ENCODE measurements around the gene SOX6.

SOX6 gene

DNA sequence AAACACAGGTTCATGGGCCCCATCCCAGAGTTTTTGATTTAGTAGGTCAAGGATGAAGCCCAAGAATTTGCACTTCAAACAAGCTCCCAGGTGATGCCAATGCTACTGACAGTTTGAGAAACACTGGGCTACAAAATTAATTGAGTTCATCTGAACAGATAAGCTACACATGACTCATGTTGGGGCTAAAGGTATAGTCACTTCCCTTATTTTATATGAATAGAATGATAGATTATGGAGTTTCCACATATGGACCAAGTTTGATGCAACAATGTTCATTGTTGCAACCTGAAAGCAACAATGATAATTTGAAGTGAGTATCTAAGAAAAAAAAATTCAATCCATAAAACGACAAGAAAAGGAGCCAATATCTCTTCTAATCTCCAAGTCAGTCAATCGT is 54.9 kb downstream of the SOX6 start:
- DNase-seq (ENCODE audit: low spot score in 2 of 2) (no peak), ATAC-seq (replicated peaks; ENCODE audit: extremely low read depth, poor library complexity, severe bottlenecking) (no peak)
- Mint-ChIP-seq H3K4me1 (no peaks in the 10 kb centered on the region), H3K27me3 (no peaks in the 10 kb centered on the region), H3K9me3 (peaks cover 8% of the 10 kb centered on the region), H3K4me3 (no peak overlapping the region), H3K27ac (ENCODE audit: low read depth) (no peak overlapping the region), H3K36me3 (ENCODE audit: insufficient read depth) (no peaks in the 10 kb centered on the region)

DNA sequence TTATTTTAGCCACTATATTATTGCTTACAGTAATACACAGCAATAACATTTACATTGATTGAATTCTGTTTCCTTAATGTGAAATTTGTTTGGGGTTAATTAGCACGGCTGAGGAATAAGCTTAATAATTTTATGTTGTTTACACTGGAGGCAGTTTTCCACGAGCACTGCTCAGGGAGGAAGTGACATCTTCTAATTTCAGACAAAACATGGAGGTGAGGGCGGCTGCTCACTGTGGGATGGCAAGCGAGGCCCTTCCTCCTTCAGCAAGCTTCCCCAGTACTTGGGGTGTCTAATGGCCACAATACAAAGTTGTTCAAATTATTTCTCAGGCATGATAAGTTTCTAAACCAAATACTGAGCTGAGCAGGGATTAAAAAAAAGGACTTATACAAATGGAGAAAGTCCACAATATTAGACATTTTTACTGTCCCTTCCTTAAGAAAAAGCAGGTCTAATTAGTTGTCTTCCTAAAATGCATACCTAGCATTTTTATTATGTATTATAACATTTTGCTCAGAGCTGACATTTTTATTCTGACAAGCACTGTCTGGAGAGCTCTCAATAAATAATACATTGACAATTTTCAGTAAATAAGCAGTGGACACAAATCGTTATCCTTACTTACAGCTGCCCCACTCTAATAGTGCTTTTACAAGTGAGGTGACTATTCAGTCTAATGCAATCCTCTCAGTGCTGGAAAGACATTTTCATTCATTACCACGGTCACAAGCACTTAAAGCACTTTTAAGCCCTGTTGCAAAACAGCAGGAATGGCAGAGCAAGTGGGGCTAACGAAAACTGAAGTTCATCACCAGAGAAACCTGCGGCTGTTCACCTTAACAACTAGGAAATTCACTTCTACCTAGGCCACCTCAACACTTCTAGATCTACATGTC is 56.2 kb downstream of the SOX6 start:
- H3K27me3 Mint-ChIP-seq = no peaks in the 10 kb centered on the region
- H3K4me3 Mint-ChIP-seq = no peak overlapping the region
- H3K9me3 Mint-ChIP-seq = peaks cover 11% of the 10 kb centered on the region
- no peaks in the 10 kb centered on the region for H3K36me3 Mint-ChIP-seq (ENCODE audit: insufficient read depth)
- ATAC-seq (replicated peaks; ENCODE audit: extremely low read depth, poor library complexity, severe bottlenecking) (no peak), DNase-seq (ENCODE audit: low spot score in 2 of 2) (no peak)
- no peaks in the 10 kb centered on the region for H3K4me1 Mint-ChIP-seq
- no peak overlapping the region for H3K27ac Mint-ChIP-seq (ENCODE audit: low read depth)

DNA sequence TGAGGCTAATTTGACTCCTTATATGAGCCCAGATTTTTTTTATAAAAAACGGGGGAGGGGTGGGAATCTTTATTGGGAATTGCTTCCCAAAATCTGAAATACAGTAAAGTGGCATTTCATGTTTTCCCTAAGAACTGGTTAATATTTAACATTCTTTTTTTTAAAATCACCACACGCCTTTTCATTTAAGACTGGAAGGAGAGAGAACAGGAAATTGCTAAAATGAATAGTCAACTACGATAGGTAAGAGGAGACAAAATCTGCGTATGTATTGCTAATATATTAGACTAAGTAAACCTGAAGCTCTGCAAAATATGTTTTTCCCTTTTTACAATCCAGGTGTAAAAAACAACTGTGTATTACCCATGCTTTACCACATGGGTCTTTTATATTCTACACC is 57.0 kb downstream of the SOX6 start:
- no peaks in the 10 kb centered on the region for H3K27me3 Mint-ChIP-seq
- no peak for DNase-seq (ENCODE audit: low spot score in 2 of 2)

GRCh38 chr11:16297332-16297731 is 59.0 kb downstream of the SOX6 start:
- no peaks in the 10 kb centered on the region for H3K36me3 Mint-ChIP-seq (ENCODE audit: insufficient read depth)
- ATAC-seq (replicated peaks; ENCODE audit: extremely low read depth, poor library complexity, severe bottlenecking) = no peak
- no peak for DNase-seq (ENCODE audit: low spot score in 2 of 2)
- no peak overlapping the region for H3K4me3 Mint-ChIP-seq
- H3K4me1 Mint-ChIP-seq = no peaks in the 10 kb centered on the region
- no peaks in the 10 kb centered on the region for H3K27me3 Mint-ChIP-seq
- H3K9me3 Mint-ChIP-seq = peaks cover 11% of the 10 kb centered on the region
- no peak overlapping the region for H3K27ac Mint-ChIP-seq (ENCODE audit: low read depth)

More for the DNA sequence above, 57.0 kb downstream of the SOX6 start:
- no peaks in the 10 kb centered on the region for H3K36me3 Mint-ChIP-seq (ENCODE audit: insufficient read depth)
- H3K4me1 Mint-ChIP-seq = no peaks in the 10 kb centered on the region
- H3K9me3 Mint-ChIP-seq = peaks cover 11% of the 10 kb centered on the region
- H3K4me3 Mint-ChIP-seq = no peak overlapping the region
- no peak for ATAC-seq (replicated peaks; ENCODE audit: extremely low read depth, poor library complexity, severe bottlenecking)
- no peak overlapping the region for H3K27ac Mint-ChIP-seq (ENCODE audit: low read depth)

DNA sequence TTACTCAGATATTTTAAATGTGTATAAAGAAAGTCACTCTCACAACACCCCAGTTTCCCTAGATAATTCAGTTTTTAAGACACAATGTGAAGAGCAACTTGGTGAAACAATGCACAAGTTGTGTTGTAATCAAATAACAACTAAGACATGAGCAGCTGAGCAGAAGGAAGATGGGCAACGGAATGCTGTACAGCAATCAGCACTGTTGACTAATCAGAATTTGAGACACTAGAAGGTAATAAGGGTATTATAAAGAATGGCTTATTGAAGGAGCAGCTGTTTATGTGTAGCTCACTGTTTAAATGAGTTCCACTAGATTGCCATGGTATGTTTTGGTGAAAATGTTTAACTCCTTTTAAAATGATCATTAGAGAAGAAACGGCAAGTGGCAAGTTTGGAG is 60.1 kb downstream of the SOX6 start:
- no peak overlapping the region for H3K27ac Mint-ChIP-seq (ENCODE audit: low read depth)
- DNase-seq (ENCODE audit: low spot score in 2 of 2) (no peak), ATAC-seq (replicated peaks; ENCODE audit: extremely low read depth, poor library complexity, severe bottlenecking) (no peak)
- H3K36me3 Mint-ChIP-seq (ENCODE audit: insufficient read depth) = no peaks in the 10 kb centered on the region
- no peaks in the 10 kb centered on the region for H3K27me3 Mint-ChIP-seq
- H3K4me3 Mint-ChIP-seq = no peak overlapping the region
- no peaks in the 10 kb centered on the region for H3K4me1 Mint-ChIP-seq
- H3K9me3 Mint-ChIP-seq = peaks cover 6% of the 10 kb centered on the region

DNA sequence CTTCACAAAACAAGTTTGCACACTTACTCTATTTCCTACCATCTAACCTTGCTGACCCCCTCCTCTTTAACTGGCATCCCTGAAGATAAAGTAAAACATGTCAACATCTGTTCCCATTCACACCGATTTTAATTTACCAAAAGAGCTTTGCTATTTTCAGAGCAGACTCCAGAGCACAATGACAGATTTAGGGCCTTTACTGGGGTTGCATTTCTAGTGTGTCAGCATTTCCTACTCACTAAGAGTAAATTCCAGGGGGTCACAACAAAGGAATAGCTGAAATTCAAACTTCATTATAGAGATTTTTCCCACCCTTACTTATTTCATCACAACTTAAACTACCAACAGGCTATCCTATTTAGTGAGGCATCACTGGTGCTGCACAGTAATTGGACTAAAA is 60.8 kb downstream of the SOX6 start:
- no peak overlapping the region for H3K4me3 Mint-ChIP-seq
- ATAC-seq (replicated peaks; ENCODE audit: extremely low read depth, poor library complexity, severe bottlenecking) = no peak
- H3K4me1 Mint-ChIP-seq = no peaks in the 10 kb centered on the region
- H3K27me3 Mint-ChIP-seq = no peaks in the 10 kb centered on the region
- no peak for DNase-seq (ENCODE audit: low spot score in 2 of 2)
- peaks cover 6% of the 10 kb centered on the region for H3K9me3 Mint-ChIP-seq
- no peaks in the 10 kb centered on the region for H3K36me3 Mint-ChIP-seq (ENCODE audit: insufficient read depth)
- H3K27ac Mint-ChIP-seq (ENCODE audit: low read depth) = no peak overlapping the region

- Mint-ChIP-seq H3K4me3 (no peak overlapping the region), H3K4me1 (no peaks in the 10 kb centered on the region), H3K27me3 (no peaks in the 10 kb centered on the region), H3K36me3 (ENCODE audit: insufficient read depth) (no peaks in the 10 kb centered on the region), H3K27ac (ENCODE audit: low read depth) (no peak overlapping the region), H3K9me3 (peaks cover 6% of the 10 kb centered on the region)
- ATAC-seq (replicated peaks; ENCODE audit: extremely low read depth, poor library complexity, severe bottlenecking) (no peak), DNase-seq (ENCODE audit: low spot score in 2 of 2) (no peak)
Observed at GRCh38 chr11:16293204-16293681, 63.1 kb downstream of the SOX6 start.

GRCh38 chr11:16292167-16292859 is 64.0 kb downstream of the SOX6 start:
- DNase-seq (ENCODE audit: low spot score in 2 of 2) (no peak), ATAC-seq (replicated peaks; ENCODE audit: extremely low read depth, poor library complexity, severe bottlenecking) (no peak)
- Mint-ChIP-seq H3K4me3 (no peak overlapping the region), H3K9me3 (peaks cover 7% of the 10 kb centered on the region), H3K4me1 (no peaks in the 10 kb centered on the region), H3K36me3 (ENCODE audit: insufficient read depth) (no peaks in the 10 kb centered on the region), H3K27me3 (no peaks in the 10 kb centered on the region), H3K27ac (ENCODE audit: low read depth) (no peak overlapping the region)

DNA sequence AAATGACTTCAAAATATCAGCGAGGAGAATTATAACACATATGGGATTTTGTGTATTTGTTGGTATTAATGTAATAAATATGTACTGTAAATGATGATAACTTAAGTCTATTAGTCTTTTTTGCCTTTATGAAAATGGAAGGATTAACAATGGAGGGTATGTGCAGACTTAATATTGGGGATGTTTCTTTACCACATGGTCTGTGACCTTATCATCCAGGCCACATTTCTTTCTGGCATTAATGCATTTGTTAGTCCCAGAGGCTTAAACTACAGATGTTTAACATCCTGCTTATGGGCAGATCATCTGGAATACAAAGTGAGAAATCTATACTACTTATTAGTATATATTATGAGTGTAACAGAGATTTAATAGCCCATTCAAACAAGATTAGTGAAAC is 64.6 kb downstream of the SOX6 start:
- DNase-seq (ENCODE audit: low spot score in 2 of 2) (no peak), ATAC-seq (replicated peaks; ENCODE audit: extremely low read depth, poor library complexity, severe bottlenecking) (no peak)
- Mint-ChIP-seq H3K27ac (ENCODE audit: low read depth) (no peak overlapping the region), H3K4me3 (no peak overlapping the region), H3K4me1 (no peaks in the 10 kb centered on the region), H3K36me3 (ENCODE audit: insufficient read depth) (no peaks in the 10 kb centered on the region), H3K9me3 (peaks cover 11% of the 10 kb centered on the region), H3K27me3 (no peaks in the 10 kb centered on the region)

- DNase-seq (ENCODE audit: low spot score in 2 of 2) = no peak
- Mint-ChIP-seq H3K9me3 (peaks cover 6% of the 10 kb centered on the region), H3K27ac (ENCODE audit: low read depth) (no peak overlapping the region), H3K4me1 (no peaks in the 10 kb centered on the region), H3K36me3 (ENCODE audit: insufficient read depth) (no peaks in the 10 kb centered on the region), H3K4me3 (no peak overlapping the region), H3K27me3 (no peaks in the 10 kb centered on the region)
- ATAC-seq (replicated peaks; ENCODE audit: extremely low read depth, poor library complexity, severe bottlenecking) = no peak
Observed at GRCh38 chr11:16289541-16289940, 66.8 kb downstream of the SOX6 start.

- no peaks in the 10 kb centered on the region for H3K36me3 Mint-ChIP-seq (ENCODE audit: insufficient read depth)
- no peak overlapping the region for H3K27ac Mint-ChIP-seq (ENCODE audit: low read depth)
- H3K27me3 Mint-ChIP-seq = no peaks in the 10 kb centered on the region
- H3K4me3 Mint-ChIP-seq = no peak overlapping the region
- H3K4me1 Mint-ChIP-seq = no peaks in the 10 kb centered on the region
- peaks cover 6% of the 10 kb centered on the region for H3K9me3 Mint-ChIP-seq
- ATAC-seq (replicated peaks; ENCODE audit: extremely low read depth, poor library complexity, severe bottlenecking) (no peak), DNase-seq (ENCODE audit: low spot score in 2 of 2) (no peak)
Observed at GRCh38 chr11:16287630-16288280, 68.6 kb downstream of the SOX6 start.

DNA sequence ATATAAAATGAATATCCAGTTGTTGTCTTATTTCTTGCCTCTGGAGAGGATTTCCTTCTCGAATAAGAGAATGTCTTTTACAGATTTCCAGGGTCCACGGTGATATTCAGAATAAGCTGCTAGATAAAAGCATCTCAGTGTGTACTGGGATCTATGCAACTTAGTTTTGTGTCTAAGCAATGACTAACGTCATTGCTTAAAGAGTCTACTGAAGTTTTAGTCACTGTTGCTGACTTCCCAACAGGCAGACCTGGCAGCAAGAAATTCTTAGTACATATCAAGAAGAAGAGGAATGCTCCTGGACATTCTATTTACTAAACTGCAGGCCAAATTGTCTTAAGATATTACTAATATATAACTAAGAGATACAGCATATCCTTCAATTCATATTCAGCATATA is 70.3 kb downstream of the SOX6 start:
- H3K4me1 Mint-ChIP-seq = no peaks in the 10 kb centered on the region
- ATAC-seq (replicated peaks; ENCODE audit: extremely low read depth, poor library complexity, severe bottlenecking) (no peak), DNase-seq (ENCODE audit: low spot score in 2 of 2) (no peak)
- H3K27me3 Mint-ChIP-seq = no peaks in the 10 kb centered on the region
- no peak overlapping the region for H3K4me3 Mint-ChIP-seq
- H3K36me3 Mint-ChIP-seq (ENCODE audit: insufficient read depth) = no peaks in the 10 kb centered on the region
- no peak overlapping the region for H3K27ac Mint-ChIP-seq (ENCODE audit: low read depth)
- peaks cover 6% of the 10 kb centered on the region for H3K9me3 Mint-ChIP-seq
